HG03064 (cell line): ENCODE measurements around the gene CNNM4.

ENCODE experiments used
- ATAC-seq: cut with Tn5 transposase; IDR thresholded peaks from one replicate; pipeline ENCODE4 v1.9.1; 2021; ENCODE audit warnings: low read depth; ENCODE audit not compliant: unreplicated experiment

Gene CNNM4

DNA sequence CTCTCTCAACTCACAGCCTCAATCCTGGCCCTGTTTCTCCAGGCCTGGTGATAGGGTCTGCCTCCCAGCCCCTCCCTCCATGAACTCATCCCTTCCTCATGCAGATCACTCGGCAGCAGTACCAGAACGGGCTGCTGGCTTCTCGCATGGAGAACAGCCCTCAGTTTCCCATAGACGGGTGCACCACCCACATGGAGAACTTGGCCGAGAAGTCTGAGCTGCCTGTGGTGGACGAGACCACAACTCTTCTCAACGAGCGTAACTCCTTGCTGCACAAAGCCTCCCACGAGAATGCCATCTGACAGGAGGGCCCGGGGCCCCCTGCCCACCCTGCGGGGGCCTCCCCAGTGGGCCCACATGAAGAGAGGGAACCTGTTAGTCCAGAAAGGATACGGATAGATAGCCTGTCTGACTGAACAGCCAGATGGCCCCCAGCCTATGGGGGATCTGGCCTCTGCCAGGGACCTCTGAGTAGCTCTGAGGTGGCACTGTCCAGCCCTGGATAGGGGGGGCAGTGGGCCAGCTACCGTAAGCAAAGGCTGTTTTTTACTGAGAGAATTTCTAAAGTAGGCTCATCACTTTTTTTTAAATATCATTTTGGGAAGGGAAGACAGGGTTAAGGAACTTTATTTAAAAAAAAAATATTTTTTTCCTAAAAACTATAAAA is 48.6 kb downstream of the CNNM4 start:
- no peak for ATAC-seq

GRCh38 chr2:96809951-96810782 is 49.5 kb downstream of the CNNM4 start:
- ATAC-seq = no peak

DNA sequence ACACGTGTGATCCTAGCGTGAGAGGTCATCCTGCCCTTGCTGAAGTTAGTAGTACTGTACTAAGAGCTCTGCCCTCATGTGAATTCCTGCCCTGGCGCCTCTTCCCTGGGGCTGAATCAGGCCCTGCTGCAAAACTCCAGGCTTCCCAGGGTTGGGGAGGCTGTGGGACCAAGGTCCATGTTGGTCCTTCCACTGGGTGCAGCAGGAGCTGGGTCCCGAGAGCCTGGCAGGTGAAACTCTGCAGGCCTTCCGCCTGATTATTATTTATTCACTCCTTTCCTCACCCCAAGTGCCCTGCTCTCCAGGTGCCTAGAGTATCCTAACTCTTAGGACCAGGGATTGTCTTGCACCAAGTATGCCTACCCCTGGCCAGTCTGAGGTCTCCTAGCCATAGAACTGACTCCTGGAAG is 50.1 kb downstream of the CNNM4 start:
- ATAC-seq = no peak

DNA sequence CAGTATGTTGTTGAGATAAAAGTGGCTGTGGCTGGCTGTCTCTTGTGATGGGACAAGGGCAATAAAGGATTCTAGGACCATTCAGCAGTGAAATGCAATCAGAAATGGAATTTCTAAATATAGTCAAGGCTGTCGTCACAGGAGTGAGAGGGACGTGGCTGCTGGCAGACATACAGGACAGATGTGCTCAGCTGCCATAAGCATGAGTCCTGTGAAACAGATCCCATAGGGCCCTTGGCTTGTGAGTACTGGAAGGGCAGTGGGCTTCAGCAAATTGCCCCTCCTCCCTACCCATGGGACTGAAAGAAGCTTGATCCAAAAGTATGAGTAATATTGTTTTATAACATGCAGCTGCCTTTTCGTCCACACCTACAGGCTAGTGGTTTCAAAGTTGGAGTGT is 51.2 kb downstream of the CNNM4 start:
- ATAC-seq = no peak

DNA sequence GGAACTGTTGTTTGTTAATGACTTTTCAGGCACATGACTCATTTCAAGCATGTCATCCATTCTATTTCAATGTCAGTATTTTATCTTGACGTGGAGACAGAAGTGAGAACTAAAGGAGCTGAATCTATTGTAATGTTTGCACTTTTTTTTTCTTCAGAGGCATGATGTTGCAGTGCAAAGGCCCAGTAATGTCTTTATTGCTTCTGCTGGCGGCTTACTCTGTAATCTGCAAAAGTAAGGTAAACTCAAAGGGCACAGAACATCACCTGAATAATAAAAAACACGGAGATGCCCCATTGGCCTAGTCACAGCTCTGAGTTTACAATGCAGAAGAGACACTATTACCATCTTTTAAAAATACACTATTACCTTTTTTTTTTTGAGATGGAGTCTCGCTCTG is 53.0 kb downstream of the CNNM4 start:
- no peak for ATAC-seq

DNA sequence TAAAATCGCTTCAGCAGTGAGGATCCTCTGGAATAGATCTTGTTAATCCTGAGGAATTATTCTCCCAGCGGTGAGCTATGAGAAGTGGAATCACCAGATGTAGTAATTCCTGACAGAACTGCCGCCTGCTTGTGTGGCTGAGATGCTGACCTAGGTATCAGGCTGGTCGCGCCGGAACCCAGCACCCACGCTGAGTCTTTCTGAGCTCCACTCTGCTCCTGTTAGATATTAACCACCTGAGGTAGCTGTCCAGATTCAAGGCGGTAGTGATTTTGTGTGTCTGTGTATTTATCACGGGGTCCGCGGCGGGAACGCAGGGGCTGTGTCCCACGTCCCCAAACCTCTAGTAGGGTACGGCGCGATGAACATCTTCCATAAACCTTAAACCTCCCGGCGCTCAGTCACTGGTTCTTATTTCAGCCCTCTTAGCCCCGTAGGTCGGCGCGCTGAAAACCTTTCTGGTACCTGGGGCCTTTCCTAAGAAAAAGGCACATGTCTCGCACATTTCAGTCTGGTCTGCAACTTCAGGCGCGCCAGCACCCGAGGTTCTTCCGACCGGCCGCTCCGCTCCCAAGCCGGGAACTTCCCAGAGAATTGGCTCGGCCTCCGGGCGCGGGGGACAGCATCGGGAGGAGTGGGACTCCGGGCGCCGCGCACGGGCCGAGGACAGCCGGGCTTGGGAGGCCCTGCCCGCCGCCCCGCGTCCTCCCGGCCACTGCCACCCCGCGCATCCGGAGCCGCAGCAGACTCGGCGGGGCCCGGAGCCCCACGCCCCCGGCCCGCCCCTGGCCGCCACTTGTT is 54.8 kb downstream of the CNNM4 start:
- ATAC-seq = peak; percentile 2

- ATAC-seq = peak; percentile 85
These were observed 55.6 kb downstream of the CNNM4 start, which contains the start of gene CNNM3 for GRCh38 chr2:96816127-96816835. Gene CNNM3 (plus strand): TSS chr2:96816268. CDS start chr2:96816278, 10 bp downstream.

GRCh38 chr2:96816836-96817702 is 56.4 kb downstream of the CNNM4 start:
- peak; percentile 1 for ATAC-seq

DNA sequence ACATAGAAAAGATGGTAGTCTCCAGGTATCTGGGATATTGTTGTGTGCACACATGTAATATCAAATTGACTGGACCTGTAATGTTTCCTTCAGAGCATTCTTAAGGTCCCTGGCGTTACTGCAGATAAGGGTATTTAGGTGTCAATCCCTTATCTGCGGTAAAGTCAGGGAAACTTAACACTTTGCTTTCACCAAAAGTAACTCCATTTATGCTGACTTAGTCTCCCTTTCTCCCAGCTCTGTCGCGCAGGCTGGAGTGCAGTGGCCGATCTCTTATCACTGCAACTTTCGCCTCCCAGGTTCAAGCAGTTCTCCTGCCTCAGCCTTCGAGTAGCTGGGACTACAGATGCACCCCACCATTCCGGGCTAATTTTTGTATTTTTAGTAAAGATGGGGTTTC is 57.2 kb downstream of the CNNM4 start:
- ATAC-seq = no peak

DNA sequence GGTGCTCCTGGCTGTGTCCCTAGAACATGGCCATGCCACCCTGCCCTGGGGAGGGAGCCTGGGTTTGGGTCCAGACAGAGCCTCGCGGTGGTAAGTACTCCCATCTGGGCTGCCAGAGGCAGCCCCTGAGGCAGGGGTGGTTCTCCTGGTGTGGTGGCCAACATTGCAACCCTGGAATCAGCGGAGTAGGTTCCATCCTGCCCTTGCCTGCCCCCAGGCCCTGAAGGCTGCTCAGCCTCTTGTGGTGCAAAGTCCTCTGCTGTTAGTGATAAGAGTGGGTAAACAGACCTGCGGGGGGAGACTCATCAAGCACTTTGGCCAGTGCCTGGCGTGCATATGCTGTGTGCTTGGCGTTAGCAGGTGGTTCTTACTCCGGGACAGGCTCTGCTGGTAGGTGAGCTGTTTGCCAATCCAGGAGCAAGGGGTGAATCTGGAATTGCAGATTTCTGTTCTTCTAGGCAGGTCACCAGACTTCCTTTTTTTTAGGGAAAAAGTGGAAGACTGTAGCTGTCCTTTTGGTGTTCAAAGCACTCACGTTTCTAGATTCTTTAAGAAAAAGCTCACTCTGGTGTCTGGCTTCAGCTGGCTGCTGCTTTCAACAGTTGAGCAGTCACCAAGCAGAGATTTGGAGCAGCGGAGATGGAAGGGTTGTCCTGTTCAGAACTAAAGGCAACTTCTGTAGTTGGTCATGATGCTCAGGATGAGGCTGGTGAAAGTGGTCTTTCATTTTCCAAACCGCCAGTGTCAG is 58.6 kb downstream of the CNNM4 start:
- no peak for ATAC-seq

DNA sequence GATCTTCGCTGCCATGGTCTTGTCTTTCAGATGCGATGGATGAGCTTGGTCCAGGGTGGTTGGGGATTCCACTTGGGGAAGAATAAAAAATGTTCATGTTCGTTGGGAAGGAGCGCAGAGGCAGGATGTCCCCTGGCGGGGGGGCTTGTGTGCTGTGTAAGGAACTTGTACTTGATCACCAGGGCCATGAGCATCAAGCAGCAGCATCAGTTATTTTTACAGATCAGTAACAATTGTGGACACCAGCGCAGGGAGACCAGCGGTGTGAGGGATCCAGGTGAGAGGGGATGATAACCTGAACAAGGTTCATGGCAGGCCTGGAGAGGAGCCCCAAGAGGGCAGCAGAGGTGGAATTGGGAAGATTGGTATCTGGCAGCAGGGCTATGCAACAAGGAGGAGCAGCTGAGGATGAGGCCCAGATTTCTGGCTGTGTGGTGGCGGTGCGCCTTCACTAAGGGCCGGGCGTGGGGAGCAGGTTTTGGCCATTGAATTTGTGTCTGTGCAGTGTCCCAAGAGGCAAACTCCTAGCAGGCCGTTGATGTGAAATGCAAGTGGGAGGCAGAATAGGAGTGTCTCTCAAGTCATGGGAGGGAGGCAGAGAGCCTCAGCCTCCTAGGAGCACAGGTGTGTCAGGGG is 59.3 kb downstream of the CNNM4 start:
- no peak for ATAC-seq

DNA sequence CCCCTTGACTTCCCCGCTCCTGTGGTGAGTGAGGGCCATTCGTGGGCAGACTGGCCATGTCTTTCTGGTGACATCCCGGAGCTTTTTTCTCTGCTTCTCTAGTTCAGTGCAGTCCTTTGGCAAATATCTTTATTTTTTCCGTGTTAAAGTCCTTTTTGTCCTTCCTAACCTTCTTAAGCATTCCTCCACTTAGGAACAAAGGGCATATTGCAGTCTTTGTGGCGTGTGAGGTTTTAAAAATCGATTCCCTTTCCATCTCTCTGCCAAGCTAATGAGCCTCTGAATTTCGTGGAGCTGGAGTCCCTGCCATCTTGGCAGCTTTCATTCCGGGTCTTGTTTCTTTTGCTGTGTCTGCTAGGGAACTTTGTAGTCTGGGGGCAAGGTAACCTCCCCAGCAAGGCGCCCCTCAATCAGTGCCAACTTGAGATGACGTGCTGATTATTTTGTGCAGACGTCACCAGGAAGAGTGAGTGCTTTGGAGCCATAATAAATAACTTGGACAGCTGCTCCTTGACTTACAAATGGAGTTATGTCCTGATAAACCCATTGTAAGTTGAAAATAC is 60.5 kb downstream of the CNNM4 start:
- ATAC-seq = no peak

DNA sequence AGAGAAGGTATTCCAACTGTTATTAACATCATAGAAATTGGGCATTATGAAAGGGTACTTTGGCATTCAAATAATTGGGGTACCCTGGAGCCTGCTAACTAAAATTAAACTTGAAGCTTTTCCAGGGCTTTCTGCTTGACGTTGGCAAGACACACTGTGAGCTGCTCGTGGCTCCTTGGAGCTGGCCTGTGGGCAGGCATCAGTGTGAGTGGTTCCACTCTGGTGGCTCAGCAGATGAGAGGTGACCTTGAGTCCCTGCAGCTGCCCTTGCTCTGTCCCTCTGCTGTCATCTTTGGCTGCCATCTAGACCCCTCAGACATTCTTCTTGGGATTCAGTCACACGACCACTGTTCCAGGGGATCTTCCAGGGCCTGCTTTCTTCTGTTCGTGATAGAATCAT is 62.1 kb downstream of the CNNM4 start:
- no peak for ATAC-seq

DNA sequence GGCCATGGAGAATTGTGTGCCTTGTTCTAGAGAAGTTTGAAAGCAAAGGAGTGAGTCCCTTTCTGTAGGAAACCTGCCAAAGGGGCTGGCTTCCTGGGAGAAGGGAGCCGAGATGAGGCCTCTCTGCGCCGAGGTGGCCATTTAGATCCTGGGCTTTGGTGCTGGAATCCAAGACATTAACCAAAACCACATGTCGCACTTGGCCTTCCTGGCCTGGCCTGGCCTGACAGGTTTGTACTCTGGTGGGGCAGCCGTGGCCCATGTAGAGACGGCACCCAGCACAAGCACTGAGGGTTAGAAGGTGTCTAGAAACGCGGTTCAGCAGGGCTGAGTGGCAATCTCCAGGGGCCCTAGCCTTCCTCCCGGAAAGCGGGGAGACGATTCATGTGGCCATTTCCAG is 62.5 kb downstream of the CNNM4 start:
- no peak for ATAC-seq

DNA sequence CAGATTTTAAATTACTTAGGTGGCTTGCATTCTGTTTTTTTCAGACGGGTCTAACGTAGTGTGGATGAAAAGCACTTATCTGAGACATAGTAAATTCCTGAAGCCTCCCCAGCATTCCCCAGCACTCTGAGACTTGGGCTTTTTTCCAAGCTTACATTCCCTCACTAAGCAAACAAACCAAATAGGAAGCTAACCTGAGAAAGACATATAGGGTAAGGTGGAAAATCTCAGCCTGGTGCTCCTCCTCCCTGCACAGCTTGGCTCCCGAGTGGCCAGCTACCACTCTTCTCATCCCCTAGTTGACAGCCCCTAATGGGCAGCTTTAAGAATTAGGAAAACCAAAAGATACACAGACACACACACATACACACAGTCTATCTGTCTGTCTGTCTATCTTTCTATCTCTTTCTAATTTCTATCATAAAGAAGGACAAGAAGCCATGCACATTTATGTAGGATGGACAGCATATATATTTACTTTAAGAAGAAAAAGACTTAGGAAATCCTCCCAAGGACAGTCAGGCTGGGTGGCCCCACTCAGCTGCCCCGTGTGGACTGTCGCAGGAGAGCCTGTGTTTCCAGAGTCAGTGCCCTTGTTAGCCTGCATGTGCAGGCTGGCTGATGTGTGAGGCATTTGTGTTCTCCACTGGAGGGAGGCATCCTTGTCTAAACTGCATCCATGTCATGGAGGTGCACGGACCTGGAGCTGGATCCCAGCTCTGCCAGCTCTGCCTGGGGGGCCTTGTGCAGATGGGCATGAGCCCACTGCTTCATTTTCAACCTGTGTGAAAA is 63.6 kb downstream of the CNNM4 start:
- no peak for ATAC-seq

GRCh38 chr2:96825057-96825456 is 64.4 kb downstream of the CNNM4 start:
- no peak for ATAC-seq

- ATAC-seq = no peak
These were observed 66.0 kb downstream of the CNNM4 start for GRCh38 chr2:96826546-96827278.
